Calu3 (cell line): Measurements from ENCODE around the gene JARID2. TPM values are rescaled to one million over a fixed set of nuclear protein-coding genes. Genes with fewer than 3 reads are reported as not detected.

Experiments
- BruUV-seq: library from RNA; stranded (reverse); fragments of 400-500 nt; replicated peaks from 2 replicates; lab custom pipeline; 2021; lab: Mats Ljungman, UMichigan
- CTCF ChIA-PET: fragments of 300-600 bp; sonication (Branson Sonifier 250); formaldehyde crosslinking; loops from one replicate; lab custom pipeline; 2022; ENCODE audit warnings: antibody characterized with exemption; lab: Charles Lee
- DNase-seq: peaks from one replicate; pipeline ENCODE4 v3.0.0; 2022
- H3K27ac Mint-ChIP-seq: one replicate; pipeline ENCODE4 v1.8.0; 2022; ENCODE audit warnings: mixed read lengths; ENCODE audit not compliant: unreplicated experiment
- H3K27me3 Mint-ChIP-seq: one replicate; pipeline ENCODE4 v1.8.0; 2022; ENCODE audit warnings: mixed read lengths; ENCODE audit not compliant: unreplicated experiment
- H3K36me3 Mint-ChIP-seq: one replicate; pipeline ENCODE4 v1.8.0; 2022; ENCODE audit warnings: mild to moderate bottlenecking, moderate library complexity, mixed read lengths; ENCODE audit not compliant: insufficient read depth, unreplicated experiment
- H3K4me1 Mint-ChIP-seq: one replicate; pipeline ENCODE4 v1.8.0; 2022; ENCODE audit warnings: mild to moderate bottlenecking, low read depth, mixed read lengths; ENCODE audit not compliant: unreplicated experiment
- H3K4me3 Mint-ChIP-seq: one replicate; pipeline ENCODE4 v1.8.0; 2022; ENCODE audit warnings: mild to moderate bottlenecking, low read depth, moderate library complexity, mixed read lengths; ENCODE audit not compliant: unreplicated experiment
- H3K9me3 Mint-ChIP-seq: one replicate; pipeline ENCODE4 v1.8.0; 2022; ENCODE audit warnings: low read depth, mixed read lengths; ENCODE audit not compliant: unreplicated experiment
- CTCF ChIP-seq: fragments of 200-600 bp; IDR thresholded peaks from one replicate; pipeline ENCODE4 v1.8.0; 2022; ENCODE audit warnings: antibody characterized with exemption; ENCODE audit not compliant: unreplicated experiment
- intact Hi-C: fragments of 100-400 bp; cut with micrococcal nuclease; formaldehyde crosslinking; loops from one replicate; pipeline ENCODE4 v1.10.0; 2022; ENCODE audit not compliant: unreplicated experiment
- total RNA-seq: library from RNA; stranded (reverse); gene quantifications from 2 replicates; pipeline ENCODE4 v1.2.3, GENCODE V29; 2022

The JARID2 gene
- total RNA-seq, 1 experiment from 2014 or later, result 9.4 TPM

GRCh38 chr6:15530411-15530810 lies 284.5 kb downstream of the JARID2 start:
- DNase-seq, result no peak
- H3K27me3 Mint-ChIP-seq, result no peaks in the 10 kb centered on the region
- intact Hi-C loops, result no loop called here
- peaks cover 8% of the 10 kb centered on the region for H3K36me3 Mint-ChIP-seq
- CTCF ChIA-PET, result no interaction called here
- peaks cover 11% of the 10 kb centered on the region for H3K4me1 Mint-ChIP-seq
- H3K27ac Mint-ChIP-seq, result no peak overlapping the region
- TF ChIP-seq CTCF, result no peak
- peaks cover 3% of the 10 kb centered on the region for H3K9me3 Mint-ChIP-seq
- no peak overlapping the region for H3K4me3 Mint-ChIP-seq
- no TSS peak for BruUV-seq

GRCh38 chr6:15531973-15532372 lies 286.1 kb downstream of the JARID2 start:
- H3K27me3 Mint-ChIP-seq, result no peaks in the 10 kb centered on the region
- H3K4me3 Mint-ChIP-seq, result no peak overlapping the region
- intact Hi-C loops, result no loop called here
- H3K36me3 Mint-ChIP-seq, result peaks cover 8% of the 10 kb centered on the region
- CTCF ChIA-PET, result interaction anchor here (0.5 kb wide), 1 partner anchor 1318 kb away, joined by 4 read pairs; no protein-coding TSS in a partner anchor
- no peak for TF ChIP-seq CTCF
- no peak overlapping the region for H3K27ac Mint-ChIP-seq
- H3K9me3 Mint-ChIP-seq, result peaks cover 3% of the 10 kb centered on the region
- no peaks in the 10 kb centered on the region for H3K4me1 Mint-ChIP-seq
- BruUV-seq, result no TSS peak
- DNase-seq, result no peak

- no peak overlapping the region for H3K4me3 Mint-ChIP-seq
- TF ChIP-seq CTCF, result no peak
- CTCF ChIA-PET, result interaction anchor here (1.0 kb wide), 1 partner anchor 12 kb away, joined by 3 read pairs; no protein-coding TSS in a partner anchor
- intact Hi-C loops, result no loop called here
- H3K4me1 Mint-ChIP-seq, result no peaks in the 10 kb centered on the region
- peaks cover 5% of the 10 kb centered on the region for H3K36me3 Mint-ChIP-seq
- H3K9me3 Mint-ChIP-seq, result no peaks in the 10 kb centered on the region
- no peaks in the 10 kb centered on the region for H3K27me3 Mint-ChIP-seq
- no TSS peak for BruUV-seq
- no peak for DNase-seq
- H3K27ac Mint-ChIP-seq, result no peak overlapping the region
Measured at GRCh38 chr6:15533379-15534026, 287.6 kb downstream of the JARID2 start.

GRCh38 chr6:15534974-15535373 lies 289.1 kb downstream of the JARID2 start:
- Mint-ChIP-seq H3K9me3 (no peaks in the 10 kb centered on the region), H3K27me3 (no peaks in the 10 kb centered on the region), H3K4me3 (no peak overlapping the region), H3K36me3 (peaks cover 5% of the 10 kb centered on the region), H3K27ac (no peak overlapping the region), H3K4me1 (no peaks in the 10 kb centered on the region)
- intact Hi-C loops, result no loop called here
- no peak for DNase-seq
- no TSS peak for BruUV-seq
- no peak for TF ChIP-seq CTCF
- CTCF ChIA-PET, result no interaction called here
